B cell (primary cell): ENCODE data around the gene ERICH6.

Experiments
- EZH2 ChIP-seq: IDR thresholded peaks from 2 replicates; pipeline ENCODE4 v1.6.1; 2012; ENCODE audit warnings: borderline replicate concordance, low read depth, mild to moderate bottlenecking, moderate library complexity, low read length; ENCODE audit not compliant: insufficient read depth, poor library complexity, severe bottlenecking
- TF ChIP-seq, protein P1 (sequence below): fragments of 200-600 bp; IDR thresholded peaks from one replicate; pipeline ENCODE4 v1.8.0; 2022; ENCODE audit warnings: antibody characterized with exemption, mild to moderate bottlenecking

- TF ChIP-seq, protein P1, sequence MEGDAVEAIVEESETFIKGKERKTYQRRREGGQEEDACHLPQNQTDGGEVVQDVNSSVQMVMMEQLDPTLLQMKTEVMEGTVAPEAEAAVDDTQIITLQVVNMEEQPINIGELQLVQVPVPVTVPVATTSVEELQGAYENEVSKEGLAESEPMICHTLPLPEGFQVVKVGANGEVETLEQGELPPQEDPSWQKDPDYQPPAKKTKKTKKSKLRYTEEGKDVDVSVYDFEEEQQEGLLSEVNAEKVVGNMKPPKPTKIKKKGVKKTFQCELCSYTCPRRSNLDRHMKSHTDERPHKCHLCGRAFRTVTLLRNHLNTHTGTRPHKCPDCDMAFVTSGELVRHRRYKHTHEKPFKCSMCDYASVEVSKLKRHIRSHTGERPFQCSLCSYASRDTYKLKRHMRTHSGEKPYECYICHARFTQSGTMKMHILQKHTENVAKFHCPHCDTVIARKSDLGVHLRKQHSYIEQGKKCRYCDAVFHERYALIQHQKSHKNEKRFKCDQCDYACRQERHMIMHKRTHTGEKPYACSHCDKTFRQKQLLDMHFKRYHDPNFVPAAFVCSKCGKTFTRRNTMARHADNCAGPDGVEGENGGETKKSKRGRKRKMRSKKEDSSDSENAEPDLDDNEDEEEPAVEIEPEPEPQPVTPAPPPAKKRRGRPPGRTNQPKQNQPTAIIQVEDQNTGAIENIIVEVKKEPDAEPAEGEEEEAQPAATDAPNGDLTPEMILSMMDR = no peak
- TF ChIP-seq EZH2 = no peak
Observed at GRCh38 chr3:150738688-150739087, 35.0 kb upstream of the ERICH6 start.
